ENCODE data around the gene DIP2C. TPM values are rescaled to one million over a fixed set of nuclear protein-coding genes. Genes with fewer than 3 reads are reported as not detected.

DIP2C gene
- total RNA-seq, 1 donor: 19.9 TPM

GRCh38 chr10:550665-551372, 138.6 kb downstream of the DIP2C start:
- H3K4me3 ChIP-seq (ENCODE audit: low read depth, low read length): no peak overlapping the region
- TF ChIP-seq CTCF (IDR thresholded peaks at IDR 0.05; ENCODE audit: insufficient read depth, low read depth, low read length): no peak
- no peak for DNase-seq (ENCODE audit: low read depth)

GRCh38 chr10:549391-549790, 140.1 kb downstream of the DIP2C start:
- H3K4me3 ChIP-seq (ENCODE audit: low read depth, low read length): no peak overlapping the region
- TF ChIP-seq CTCF (IDR thresholded peaks at IDR 0.05; ENCODE audit: insufficient read depth, low read depth, low read length): no peak
- no peak for DNase-seq (ENCODE audit: low read depth)

GRCh38 chr10:548238-548901, 141.1 kb downstream of the DIP2C start:
- no peak for TF ChIP-seq CTCF (IDR thresholded peaks at IDR 0.05; ENCODE audit: insufficient read depth, low read depth, low read length)
- DNase-seq (ENCODE audit: low read depth): no peak
- no peak overlapping the region for H3K4me3 ChIP-seq (ENCODE audit: low read depth, low read length)

- no peak for TF ChIP-seq CTCF (IDR thresholded peaks at IDR 0.05; ENCODE audit: insufficient read depth, low read depth, low read length)
- no peak overlapping the region for H3K4me3 ChIP-seq (ENCODE audit: low read depth, low read length)
- DNase-seq (ENCODE audit: low read depth): no peak
Observed at GRCh38 chr10:547591-548081, 141.8 kb downstream of the DIP2C start.

- H3K4me3 ChIP-seq (ENCODE audit: low read depth, low read length): no peak overlapping the region
- no peak for TF ChIP-seq CTCF (IDR thresholded peaks at IDR 0.05; ENCODE audit: insufficient read depth, low read depth, low read length)
- no peak for DNase-seq (ENCODE audit: low read depth)
Observed at GRCh38 chr10:546971-547590, 142.4 kb downstream of the DIP2C start.

GRCh38 chr10:546451-546850, 143.0 kb downstream of the DIP2C start:
- DNase-seq (ENCODE audit: low read depth): no peak
- no peak for TF ChIP-seq CTCF (IDR thresholded peaks at IDR 0.05; ENCODE audit: insufficient read depth, low read depth, low read length)
- no peak overlapping the region for H3K4me3 ChIP-seq (ENCODE audit: low read depth, low read length)
